HepG2 (cell line): ENCODE measurements around the gene TAGLN. TPM values are rescaled to one million over a fixed set of nuclear protein-coding genes. Genes with fewer than 3 reads are reported as not detected.
A peak's percentile ranks its signal among the peaks of the same experiment; 100 is the strongest.

Experiments used
- CREM ChIP-seq, 2 experiments: sonication (generic) in 1 of 2; formaldehyde crosslinking in 1 of 2; IDR thresholded peaks; 2 replicates each; pipeline versions ENCODE4 v1.4.0 to v1.6.1; 2016 to 2020; ENCODE audit warnings: antibody characterized with exemption in 1 of 2, mild to moderate bottlenecking in 1 of 2, missing genetic modification reagents in 1 of 2
- GABPA ChIP-seq, 2 experiments: IDR thresholded peaks; 2 replicates each; pipeline ENCODE4 v1.6.1; 2011 to 2016; ENCODE audit warnings: low read depth in 2 of 2, low read length in 1 of 2, missing biosample characterization in 1 of 2, missing genetic modification characterization in 1 of 2
- GPN1 ChIP-seq: sonication (generic); formaldehyde crosslinking; IDR thresholded peaks from 2 replicates; pipeline ENCODE4 v1.5.1; 2020; ENCODE audit warnings: missing genetic modification reagents, borderline replicate concordance
- HOXA3 ChIP-seq: sonication (generic); formaldehyde crosslinking; IDR thresholded peaks from 2 replicates; pipeline ENCODE4 v1.5.0; 2020; ENCODE audit warnings: missing genetic modification reagents
- POLR2A ChIP-seq, 2 experiments: IDR thresholded peaks; 2 replicates each; pipeline ENCODE4 v1.6.1; 2011; ENCODE audit warnings: low read depth in 2 of 2, low read length in 2 of 2, mild to moderate bottlenecking in 1 of 2, moderate library complexity in 1 of 2; ENCODE audit not compliant: insufficient read depth in 1 of 2
- PRMT3 ChIP-seq: sonication (generic); formaldehyde crosslinking; IDR thresholded peaks from 2 replicates; pipeline ENCODE4 v1.8.1; 2022; ENCODE audit warnings: low read depth, mild to moderate bottlenecking, moderate library complexity, missing genetic modification reagents, borderline replicate concordance
- SAP130 ChIP-seq: IDR thresholded peaks from 2 replicates; pipeline ENCODE4 v1.6.1; 2016; ENCODE audit warnings: low read depth
- SETDB1 ChIP-seq: sonication (generic); formaldehyde crosslinking; IDR thresholded peaks from 2 replicates; pipeline ENCODE4 v1.5.1; 2020; ENCODE audit warnings: missing genetic modification reagents, mild to moderate bottlenecking, borderline replicate concordance
- SRY ChIP-seq: sonication (generic); formaldehyde crosslinking; IDR thresholded peaks from 2 replicates; pipeline ENCODE4 v1.8.0; 2022; ENCODE audit warnings: mild to moderate bottlenecking, missing genetic modification reagents
- TGIF2 ChIP-seq: IDR thresholded peaks from 2 replicates; pipeline ENCODE4 v1.6.1; 2016; ENCODE audit warnings: control low read depth, missing compliant biosample characterization
- ZBTB42 ChIP-seq: sonication (generic); formaldehyde crosslinking; IDR thresholded peaks from 2 replicates; pipeline ENCODE4 v1.5.0; 2020; ENCODE audit warnings: mild to moderate bottlenecking, missing genetic modification reagents
- ZBTB7B ChIP-seq: sonication (generic); formaldehyde crosslinking; IDR thresholded peaks from 2 replicates; pipeline ENCODE4 v1.4.0; 2020; ENCODE audit warnings: missing genetic modification reagents
- ZFP41 ChIP-seq: sonication (generic); formaldehyde crosslinking; IDR thresholded peaks from 2 replicates; pipeline ENCODE4 v1.4.0; 2020; ENCODE audit warnings: mild to moderate bottlenecking, missing genetic modification reagents, borderline replicate concordance
- ZFX ChIP-seq: sonication (generic); formaldehyde crosslinking; IDR thresholded peaks from 2 replicates; pipeline ENCODE4 v1.4.0; 2020; ENCODE audit warnings: mild to moderate bottlenecking, low read depth, missing genetic modification reagents, moderate library complexity
- ZNF33A ChIP-seq: sonication (generic); formaldehyde crosslinking; IDR thresholded peaks from 2 replicates; pipeline ENCODE4 v1.5.1; 2020; ENCODE audit warnings: missing genetic modification reagents, mild to moderate bottlenecking, moderate library complexity, borderline replicate concordance
- ZNF441 ChIP-seq: sonication (generic); formaldehyde crosslinking; IDR thresholded peaks from 2 replicates; pipeline ENCODE4 v1.7.0; 2021; ENCODE audit warnings: missing genetic modification reagents, borderline replicate concordance
- ZNF670 ChIP-seq: sonication (generic); formaldehyde crosslinking; IDR thresholded peaks from 2 replicates; pipeline ENCODE4 v1.8.0; 2022; ENCODE audit warnings: mild to moderate bottlenecking, missing genetic modification reagents, borderline replicate concordance
- ZNF768 ChIP-seq: sonication (generic); formaldehyde crosslinking; IDR thresholded peaks from 2 replicates; pipeline ENCODE4 v1.4.0; 2020; ENCODE audit warnings: missing genetic modification reagents
- ZNF816 ChIP-seq: sonication (generic); formaldehyde crosslinking; IDR thresholded peaks from 2 replicates; pipeline ENCODE4 v1.8.0; 2022; ENCODE audit warnings: missing genetic modification reagents, mild to moderate bottlenecking, borderline replicate concordance
- ZSCAN20 ChIP-seq: sonication (generic); formaldehyde crosslinking; IDR thresholded peaks from 2 replicates; pipeline ENCODE4 v1.4.0; 2020; ENCODE audit warnings: missing genetic modification reagents, mild to moderate bottlenecking, borderline replicate concordance
- polyA plus RNA-seq, 8 experiments: library from polyadenylated mRNA; depleted of rRNA in 3 of 8; stranded (reverse) in 7 of 8; unstranded in 1 of 8; fragments of >200 nt; fragmentation: Illumina TruSeq in 4 of 8; extraction: Trizol in 4 of 8; gene quantifications; 2 replicates each; pipeline versions ENCODE4 v1.2.1 to v1.2.3, GENCODE V29; 2011 to 2016; ENCODE audit warnings: low read depth in 4 of 8, missing spikeins in 1 of 8, mixed read lengths in 1 of 8; ENCODE audit not compliant: insufficient read depth in 1 of 8
- total RNA-seq, 5 experiments: library from RNA; depleted of rRNA; stranded (reverse); fragments of >200 nt; fragmentation: Illumina TruSeq; extraction: Trizol; gene quantifications; 2 replicates each; pipeline ENCODE4 v1.2.3, GENCODE V29; 2016; ENCODE audit warnings: low read depth in 1 of 5
- TF ChIP-seq, protein P1 (sequence below): sonication (generic); formaldehyde crosslinking; IDR thresholded peaks from 2 replicates; pipeline ENCODE4 v1.5.0; 2020; ENCODE audit warnings: mild to moderate bottlenecking, missing genetic modification reagents, borderline replicate concordance
- TF ChIP-seq, protein P2 (sequence below): sonication (generic); formaldehyde crosslinking; IDR thresholded peaks from 2 replicates; pipeline ENCODE4 v1.4.0; 2020; ENCODE audit warnings: missing genetic modification reagents
- TF ChIP-seq, protein P3 (sequence below): sonication (generic); formaldehyde crosslinking; IDR thresholded peaks from 2 replicates; pipeline ENCODE4 v1.8.0; 2023; ENCODE audit warnings: mild to moderate bottlenecking, missing genetic modification reagents
- TF ChIP-seq, protein P4 (sequence below): sonication (generic); formaldehyde crosslinking; IDR thresholded peaks from 2 replicates; pipeline ENCODE4 v1.4.0; 2020; ENCODE audit warnings: missing genetic modification reagents
- TF ChIP-seq, protein P5 (sequence below): conservative IDR thresholded peaks from 2 replicates; pipeline ENCODE4 v1.6.1; 2018; ENCODE audit warnings: missing genetic modification reagents

TAGLN gene
- total and polyA plus RNA-seq, 2 of the 13 experiments (the other 11 are each of a cell fraction or from before 2014, with no cell fraction given), result 12.6 to 75.4 TPM

DNA sequence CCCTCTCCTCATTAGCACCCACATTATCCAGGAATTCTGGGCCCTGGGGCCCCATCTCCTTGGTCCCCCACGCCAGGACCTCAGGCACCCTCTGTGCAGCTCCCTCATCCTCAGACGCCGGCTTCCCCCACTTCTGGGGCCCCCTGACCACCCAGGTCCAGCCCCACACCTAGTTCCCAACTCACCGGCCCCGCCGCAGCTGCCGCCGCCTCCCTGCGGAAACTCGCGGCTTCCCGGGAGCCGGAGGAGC, 32.6 kb downstream of the TAGLN start, which contains the start of gene PCSK7 (continued):
- no peak for TF ChIP-seq SETDB1 (CRISPR knock-in tag)
- TF ChIP-seq SAP130, result peak; percentile 88
- TF ChIP-seq, protein P1, sequence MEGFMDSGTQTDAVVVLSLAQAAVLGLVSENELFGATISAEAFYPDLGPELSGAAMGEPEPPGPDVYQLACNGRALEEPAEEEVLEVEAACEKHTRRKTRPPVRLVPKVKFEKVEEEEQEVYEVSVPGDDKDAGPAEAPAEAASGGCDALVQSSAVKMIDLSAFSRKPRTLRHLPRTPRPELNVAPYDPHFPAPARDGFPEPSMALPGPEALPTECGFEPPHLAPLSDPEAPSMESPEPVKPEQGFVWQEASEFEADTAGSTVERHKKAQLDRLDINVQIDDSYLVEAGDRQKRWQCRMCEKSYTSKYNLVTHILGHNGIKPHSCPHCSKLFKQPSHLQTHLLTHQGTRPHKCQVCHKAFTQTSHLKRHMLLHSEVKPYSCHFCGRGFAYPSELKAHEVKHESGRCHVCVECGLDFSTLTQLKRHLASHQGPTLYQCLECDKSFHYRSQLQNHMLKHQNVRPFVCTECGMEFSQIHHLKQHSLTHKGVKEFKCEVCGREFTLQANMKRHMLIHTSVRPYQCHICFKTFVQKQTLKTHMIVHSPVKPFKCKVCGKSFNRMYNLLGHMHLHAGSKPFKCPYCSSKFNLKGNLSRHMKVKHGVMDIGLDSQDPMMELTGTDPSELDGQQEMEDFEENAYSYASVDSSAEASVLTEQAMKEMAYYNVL (CRISPR knock-in tag), result no peak
- no peak for TF ChIP-seq ZSCAN20 (CRISPR knock-in tag)
- no peak for TF ChIP-seq ZNF768 (CRISPR knock-in tag)
- TF ChIP-seq ZNF33A (CRISPR knock-in tag), result no peak
- TF ChIP-seq, protein P2, sequence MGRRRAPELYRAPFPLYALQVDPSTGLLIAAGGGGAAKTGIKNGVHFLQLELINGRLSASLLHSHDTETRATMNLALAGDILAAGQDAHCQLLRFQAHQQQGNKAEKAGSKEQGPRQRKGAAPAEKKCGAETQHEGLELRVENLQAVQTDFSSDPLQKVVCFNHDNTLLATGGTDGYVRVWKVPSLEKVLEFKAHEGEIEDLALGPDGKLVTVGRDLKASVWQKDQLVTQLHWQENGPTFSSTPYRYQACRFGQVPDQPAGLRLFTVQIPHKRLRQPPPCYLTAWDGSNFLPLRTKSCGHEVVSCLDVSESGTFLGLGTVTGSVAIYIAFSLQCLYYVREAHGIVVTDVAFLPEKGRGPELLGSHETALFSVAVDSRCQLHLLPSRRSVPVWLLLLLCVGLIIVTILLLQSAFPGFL, result no peak
- no peak for TF ChIP-seq ZNF670 (CRISPR knock-in tag)
- TF ChIP-seq ZFP41 (CRISPR knock-in tag), result no peak
- TF ChIP-seq ZNF816, result no peak
- TF ChIP-seq HOXA3 (CRISPR knock-in tag), result no peak
- no peak for TF ChIP-seq ZBTB42
- TF ChIP-seq, protein P3, sequence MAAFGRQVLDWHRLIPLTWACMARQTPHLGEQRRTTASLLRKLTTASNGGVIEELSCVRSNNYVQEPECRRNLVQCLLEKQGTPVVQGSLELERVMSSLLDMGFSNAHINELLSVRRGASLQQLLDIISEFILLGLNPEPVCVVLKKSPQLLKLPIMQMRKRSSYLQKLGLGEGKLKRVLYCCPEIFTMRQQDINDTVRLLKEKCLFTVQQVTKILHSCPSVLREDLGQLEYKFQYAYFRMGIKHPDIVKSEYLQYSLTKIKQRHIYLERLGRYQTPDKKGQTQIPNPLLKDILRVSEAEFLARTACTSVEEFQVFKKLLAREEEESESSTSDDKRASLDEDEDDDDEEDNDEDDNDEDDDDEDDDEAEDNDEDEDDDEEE, result no peak
- no peak for TF ChIP-seq GPN1
- TF ChIP-seq SRY, result no peak
- TF ChIP-seq PRMT3 (CRISPR knock-in tag), result no peak
- TF ChIP-seq ZFX, result peak; percentile 41; the same call in 1 of the 2 replicates
- TF ChIP-seq, protein P4, sequence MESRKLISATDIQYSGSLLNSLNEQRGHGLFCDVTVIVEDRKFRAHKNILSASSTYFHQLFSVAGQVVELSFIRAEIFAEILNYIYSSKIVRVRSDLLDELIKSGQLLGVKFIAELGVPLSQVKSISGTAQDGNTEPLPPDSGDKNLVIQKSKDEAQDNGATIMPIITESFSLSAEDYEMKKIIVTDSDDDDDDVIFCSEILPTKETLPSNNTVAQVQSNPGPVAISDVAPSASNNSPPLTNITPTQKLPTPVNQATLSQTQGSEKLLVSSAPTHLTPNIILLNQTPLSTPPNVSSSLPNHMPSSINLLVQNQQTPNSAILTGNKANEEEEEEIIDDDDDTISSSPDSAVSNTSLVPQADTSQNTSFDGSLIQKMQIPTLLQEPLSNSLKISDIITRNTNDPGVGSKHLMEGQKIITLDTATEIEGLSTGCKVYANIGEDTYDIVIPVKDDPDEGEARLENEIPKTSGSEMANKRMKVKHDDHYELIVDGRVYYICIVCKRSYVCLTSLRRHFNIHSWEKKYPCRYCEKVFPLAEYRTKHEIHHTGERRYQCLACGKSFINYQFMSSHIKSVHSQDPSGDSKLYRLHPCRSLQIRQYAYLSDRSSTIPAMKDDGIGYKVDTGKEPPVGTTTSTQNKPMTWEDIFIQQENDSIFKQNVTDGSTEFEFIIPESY (CRISPR knock-in tag), result no peak
- TF ChIP-seq TGIF2 (CRISPR knock-in tag), result peak; percentile 91; the same call in 1 of the 2 replicates
- peak; percentile 76; the same call in 1 of the 2 replicates for TF ChIP-seq GABPA (IDR thresholded peaks at IDR 0.05; ENCODE audit: low read depth, low read length)
- TF ChIP-seq GABPA (CRISPR knock-in tag; IDR thresholded peaks at IDR 0.05; ENCODE audit: low read depth), result peak; percentile 85
- TF ChIP-seq, protein P5, sequence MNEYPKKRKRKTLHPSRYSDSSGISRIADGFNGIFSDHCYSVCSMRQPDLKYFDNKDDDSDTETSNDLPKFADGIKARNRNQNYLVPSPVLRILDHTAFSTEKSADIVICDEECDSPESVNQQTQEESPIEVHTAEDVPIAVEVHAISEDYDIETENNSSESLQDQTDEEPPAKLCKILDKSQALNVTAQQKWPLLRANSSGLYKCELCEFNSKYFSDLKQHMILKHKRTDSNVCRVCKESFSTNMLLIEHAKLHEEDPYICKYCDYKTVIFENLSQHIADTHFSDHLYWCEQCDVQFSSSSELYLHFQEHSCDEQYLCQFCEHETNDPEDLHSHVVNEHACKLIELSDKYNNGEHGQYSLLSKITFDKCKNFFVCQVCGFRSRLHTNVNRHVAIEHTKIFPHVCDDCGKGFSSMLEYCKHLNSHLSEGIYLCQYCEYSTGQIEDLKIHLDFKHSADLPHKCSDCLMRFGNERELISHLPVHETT (CRISPR knock-in tag), result no peak
- no peak for TF ChIP-seq CREM (IDR thresholded peaks at IDR 0.05)
- TF ChIP-seq CREM (CRISPR knock-in tag; IDR thresholded peaks at IDR 0.05), result no peak
- TF ChIP-seq ZBTB7B (CRISPR knock-in tag), result no peak
- no peak for TF ChIP-seq ZNF441 (CRISPR knock-in tag)
- TF ChIP-seq POLR2A (IDR thresholded peaks at IDR 0.05; ENCODE audit: insufficient read depth in 1 of 2, low read depth in 2 of 2, low read length in 2 of 2), result peak in 1 of 2 experiments; percentile 46; a peak in 1 of 4 replicates
